ENCODE results near the gene FAM200C. TPM values are rescaled to one million over a fixed set of nuclear protein-coding genes. Genes with fewer than 3 reads are reported as not detected.

The FAM200C gene
- total RNA-seq (2012; rRNA removed), result 3.3 and 4.6 TPM in 2 replicates

DNA sequence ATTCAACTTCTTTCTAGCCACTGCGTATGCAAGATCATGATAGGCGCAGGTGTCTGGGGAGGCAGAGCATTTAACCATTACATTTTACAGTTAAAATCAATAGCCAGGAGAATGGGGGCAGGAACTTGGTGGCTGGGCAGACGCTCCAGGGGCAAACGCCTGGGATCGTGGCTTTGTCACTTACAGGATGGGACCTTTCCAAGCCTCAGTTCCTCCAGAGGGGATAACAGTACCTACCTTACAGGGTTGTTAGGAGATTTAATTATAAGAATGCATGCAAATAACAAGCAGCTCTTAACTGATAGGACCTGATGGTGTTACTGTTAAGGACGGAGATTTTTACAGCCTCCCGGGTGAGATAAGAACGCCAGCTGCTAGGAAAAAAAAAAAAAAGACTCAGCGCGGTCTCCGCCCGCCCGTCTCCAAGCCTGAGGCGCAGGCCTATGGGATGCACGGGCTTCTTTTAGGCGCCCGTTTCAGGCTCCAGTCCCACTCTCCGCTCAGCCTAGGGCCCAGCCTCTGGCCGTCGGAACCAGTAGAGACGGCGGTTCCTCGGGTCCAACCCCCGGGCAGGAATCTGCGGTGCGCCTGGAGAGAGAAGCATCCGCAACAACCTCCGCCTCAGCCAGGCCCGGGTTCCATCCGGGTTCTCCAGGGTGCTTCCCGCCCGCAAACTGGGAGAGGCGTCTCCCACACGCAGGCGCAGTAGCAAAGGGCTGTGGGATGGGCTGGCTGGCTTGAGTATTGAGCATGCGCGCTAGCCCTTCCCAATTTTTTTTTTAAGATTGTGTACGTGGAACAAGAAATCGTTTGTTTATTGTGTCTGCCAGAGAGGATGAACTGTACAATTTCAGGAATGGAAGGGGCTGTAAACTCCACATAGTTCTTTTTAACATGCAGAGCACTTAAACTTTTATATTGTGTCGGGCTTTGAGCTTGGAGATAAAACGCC lies at the start of gene FAM200C:
TSS of gene FAM200C (minus strand) at position 653 of the 952 bp plus-strand sequence. CDS start 4,564 bp downstream, outside the sequence.
- Histone ChIP-seq H3K9me3 (replicated peaks; ENCODE audit: low read length) (no peaks in the 10 kb centered on the region), H3K27me3 (ENCODE audit: control insufficient read depth, insufficient read depth, low read length) (no peaks in the 10 kb centered on the region), H3K9ac (ENCODE audit: low read depth, low read length) (peak within 1 kb of the TSS; percentile 98)

DNA sequence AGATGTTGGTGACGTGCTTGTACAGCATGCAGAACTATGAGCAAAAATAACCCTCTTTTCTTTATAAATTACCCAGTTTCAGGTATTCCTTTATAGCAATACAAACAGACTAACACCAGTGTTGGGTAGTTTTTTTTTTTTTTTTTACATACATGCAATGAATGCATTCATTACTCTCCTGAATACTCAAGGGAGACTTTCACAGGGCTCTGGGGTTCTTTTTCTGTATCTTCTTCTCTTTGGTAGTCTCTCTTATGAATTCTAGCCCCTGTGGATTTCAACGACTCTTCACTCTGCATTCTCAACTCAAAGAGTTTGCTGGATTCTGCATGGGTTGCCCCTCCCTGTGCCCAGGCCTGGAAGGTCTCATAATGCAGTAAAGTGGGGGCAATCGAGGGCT lies 49.6 kb upstream of the FAM200C start:
- H3K9ac ChIP-seq (ENCODE audit: low read depth, low read length), result no peak overlapping the region

More for the DNA sequence above, at the start of gene FAM200C:
- peaks cover 26% of the 10 kb centered on the region for H3K36me3 ChIP-seq (ENCODE audit: insufficient read depth, low read length)
- peak within 1 kb of the TSS; percentile 94 for H3K4me2 ChIP-seq (ENCODE audit: low read length)
- H3K4me1 ChIP-seq (ENCODE audit: control insufficient read depth, insufficient read depth, low read length), result peaks cover 8% of the 10 kb centered on the region
- peak within 1 kb of the TSS; percentile 85 for H3K4me3 ChIP-seq (ENCODE audit: low read length)

DNA sequence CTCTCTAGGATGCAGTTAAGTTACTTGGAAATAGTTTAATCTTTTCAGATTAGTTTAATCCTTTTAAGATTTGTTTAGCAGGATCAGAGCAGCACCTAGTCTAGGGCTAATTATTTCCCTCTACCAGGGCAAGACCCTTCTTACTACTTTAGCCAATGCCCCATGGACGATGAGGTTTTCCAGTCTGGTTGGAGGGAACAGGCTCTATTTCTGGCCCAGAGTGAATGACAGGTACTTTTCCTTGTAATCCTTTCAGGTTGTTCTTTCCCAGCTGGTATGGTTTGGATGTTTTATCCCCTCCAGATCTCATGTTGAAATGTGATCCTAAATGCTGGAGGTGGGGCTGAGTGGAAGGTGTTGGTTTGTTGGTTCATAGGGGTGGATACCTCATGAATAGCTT lies 49.0 kb upstream of the FAM200C start:
- H3K36me3 ChIP-seq (ENCODE audit: insufficient read depth, low read length), result no peaks in the 10 kb centered on the region
- H3K4me1 ChIP-seq (ENCODE audit: control insufficient read depth, insufficient read depth, low read length), result no peaks in the 10 kb centered on the region
- H3K27me3 ChIP-seq (ENCODE audit: control insufficient read depth, insufficient read depth, low read length), result peaks cover 25% of the 10 kb centered on the region
- no peaks in the 10 kb centered on the region for H3K9me3 ChIP-seq (replicated peaks; ENCODE audit: low read length)
- H3K4me3 ChIP-seq (ENCODE audit: low read length), result no peak overlapping the region
- no peak overlapping the region for H3K4me2 ChIP-seq (ENCODE audit: low read length)
- no peak overlapping the region for H3K9ac ChIP-seq (ENCODE audit: low read depth, low read length)

More for the DNA sequence above, 49.6 kb upstream of the FAM200C start:
- no peak overlapping the region for H3K4me2 ChIP-seq (ENCODE audit: low read length)
- no peaks in the 10 kb centered on the region for H3K4me1 ChIP-seq (ENCODE audit: control insufficient read depth, insufficient read depth, low read length)
- no peaks in the 10 kb centered on the region for H3K9me3 ChIP-seq (replicated peaks; ENCODE audit: low read length)
- H3K36me3 ChIP-seq (ENCODE audit: insufficient read depth, low read length), result no peaks in the 10 kb centered on the region
- H3K27me3 ChIP-seq (ENCODE audit: control insufficient read depth, insufficient read depth, low read length), result peaks cover 29% of the 10 kb centered on the region
- H3K4me3 ChIP-seq (ENCODE audit: low read length), result no peak overlapping the region

DNA sequence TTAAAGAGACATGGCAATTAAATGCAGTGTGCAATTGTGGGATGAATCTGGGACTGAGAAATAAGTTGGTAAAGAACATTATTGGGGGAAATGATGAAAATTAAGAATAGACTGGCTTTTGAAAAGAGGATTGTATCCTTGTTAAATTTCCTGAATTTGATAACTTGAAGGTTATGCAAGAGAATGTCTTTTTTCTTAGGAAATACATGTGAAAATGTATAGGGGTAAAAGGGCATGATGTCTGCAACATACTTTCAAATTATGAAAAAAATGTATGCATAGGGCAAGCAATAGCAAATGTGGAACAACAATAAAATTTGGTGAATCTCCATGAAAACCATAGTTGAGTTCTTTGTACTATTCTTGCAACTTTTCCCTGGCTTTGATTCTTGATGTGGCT lies 45.9 kb upstream of the FAM200C start:
- no peaks in the 10 kb centered on the region for H3K36me3 ChIP-seq (ENCODE audit: insufficient read depth, low read length)
- peaks cover 13% of the 10 kb centered on the region for H3K27me3 ChIP-seq (ENCODE audit: control insufficient read depth, insufficient read depth, low read length)
- no peaks in the 10 kb centered on the region for H3K4me1 ChIP-seq (ENCODE audit: control insufficient read depth, insufficient read depth, low read length)
- no peak overlapping the region for H3K4me2 ChIP-seq (ENCODE audit: low read length)
- H3K4me3 ChIP-seq (ENCODE audit: low read length), result no peak overlapping the region
- H3K9ac ChIP-seq (ENCODE audit: low read depth, low read length), result no peak overlapping the region
- H3K9me3 ChIP-seq (replicated peaks; ENCODE audit: low read length), result no peaks in the 10 kb centered on the region

DNA sequence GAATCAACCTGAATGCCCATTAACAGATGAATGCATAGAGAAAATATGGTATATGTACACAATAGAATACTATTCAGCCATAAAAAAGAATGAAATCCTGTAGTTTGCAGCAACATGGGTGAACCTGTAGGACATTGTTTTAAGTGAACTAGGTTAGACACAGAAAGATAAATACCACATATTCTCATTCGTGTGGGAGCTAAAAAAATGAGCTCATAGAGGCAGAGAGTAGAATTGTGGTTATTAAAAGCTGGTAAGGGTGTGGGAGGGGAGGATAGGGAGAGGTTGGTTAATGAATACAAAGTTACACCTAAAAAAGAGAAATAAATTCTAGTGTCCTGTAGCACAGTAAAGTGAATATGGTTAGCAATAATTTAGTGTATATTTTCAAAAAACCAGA lies 45.3 kb upstream of the FAM200C start:
- H3K4me3 ChIP-seq (ENCODE audit: low read length), result no peak overlapping the region
- peaks cover 13% of the 10 kb centered on the region for H3K27me3 ChIP-seq (ENCODE audit: control insufficient read depth, insufficient read depth, low read length)
- no peak overlapping the region for H3K4me2 ChIP-seq (ENCODE audit: low read length)
- no peaks in the 10 kb centered on the region for H3K9me3 ChIP-seq (replicated peaks; ENCODE audit: low read length)
- H3K4me1 ChIP-seq (ENCODE audit: control insufficient read depth, insufficient read depth, low read length), result no peaks in the 10 kb centered on the region
- H3K9ac ChIP-seq (ENCODE audit: low read depth, low read length), result no peak overlapping the region
- H3K36me3 ChIP-seq (ENCODE audit: insufficient read depth, low read length), result no peaks in the 10 kb centered on the region

DNA sequence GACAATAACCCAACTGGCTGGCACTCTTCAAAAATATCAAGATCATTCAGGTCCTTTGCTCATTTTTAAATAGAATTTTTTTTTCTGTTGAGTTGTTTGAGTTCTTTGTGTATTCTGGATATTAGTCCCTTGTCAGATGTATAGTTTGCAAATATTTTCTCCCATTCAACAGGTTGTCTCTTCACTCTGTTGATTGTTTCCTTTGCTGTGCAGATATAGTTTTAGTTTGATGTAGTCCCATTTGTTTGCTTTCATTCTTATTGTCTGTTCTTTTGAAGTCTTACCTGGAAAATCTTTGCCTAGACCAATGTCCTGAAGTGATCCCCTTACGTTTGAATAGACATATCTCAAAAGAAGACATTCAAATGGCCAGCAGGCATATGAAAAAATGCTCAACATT lies 44.6 kb upstream of the FAM200C start:
- H3K9me3 ChIP-seq (replicated peaks; ENCODE audit: low read length), result no peaks in the 10 kb centered on the region
- peaks cover 13% of the 10 kb centered on the region for H3K27me3 ChIP-seq (ENCODE audit: control insufficient read depth, insufficient read depth, low read length)
- H3K36me3 ChIP-seq (ENCODE audit: insufficient read depth, low read length), result no peaks in the 10 kb centered on the region
- H3K4me1 ChIP-seq (ENCODE audit: control insufficient read depth, insufficient read depth, low read length), result no peaks in the 10 kb centered on the region
- H3K4me2 ChIP-seq (ENCODE audit: low read length), result no peak overlapping the region
- no peak overlapping the region for H3K9ac ChIP-seq (ENCODE audit: low read depth, low read length)
- no peak overlapping the region for H3K4me3 ChIP-seq (ENCODE audit: low read length)

DNA sequence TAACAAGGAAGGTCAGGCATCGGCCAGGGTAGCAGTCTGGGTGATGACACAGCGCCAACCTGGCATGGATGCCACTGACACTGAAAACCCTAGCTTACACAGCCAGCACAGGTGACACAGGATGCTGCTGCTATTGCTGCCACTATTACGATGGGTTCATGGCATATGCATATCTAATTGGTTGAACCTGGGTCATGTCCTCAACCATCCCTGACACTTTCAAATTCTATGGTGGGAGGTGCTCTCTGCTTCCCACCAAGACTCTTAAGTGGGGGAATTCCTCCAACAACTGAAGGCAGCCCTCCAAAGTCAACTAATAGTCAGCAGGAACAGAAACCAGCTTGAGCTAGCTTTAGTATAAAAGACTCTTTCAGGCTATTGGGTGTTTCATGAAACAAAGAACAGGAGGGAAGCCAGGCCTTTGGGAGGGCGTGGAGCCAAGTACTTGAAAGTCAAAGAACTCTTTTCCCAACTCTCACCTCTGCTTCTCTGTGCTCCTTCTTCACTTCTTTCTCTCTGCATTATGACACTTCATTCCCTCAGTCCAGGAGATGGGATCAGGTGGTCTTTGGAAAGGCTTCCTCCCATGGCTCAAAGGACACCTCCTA lies 43.1 kb upstream of the FAM200C start:
- Histone ChIP-seq H3K4me2 (ENCODE audit: low read length) (no peak overlapping the region), H3K36me3 (ENCODE audit: insufficient read depth, low read length) (no peaks in the 10 kb centered on the region), H3K9me3 (replicated peaks; ENCODE audit: low read length) (no peaks in the 10 kb centered on the region), H3K9ac (ENCODE audit: low read depth, low read length) (no peak overlapping the region), H3K4me3 (ENCODE audit: low read length) (no peak overlapping the region), H3K27me3 (ENCODE audit: control insufficient read depth, insufficient read depth, low read length) (peaks cover 13% of the 10 kb centered on the region), H3K4me1 (ENCODE audit: control insufficient read depth, insufficient read depth, low read length) (peaks cover 6% of the 10 kb centered on the region)

DNA sequence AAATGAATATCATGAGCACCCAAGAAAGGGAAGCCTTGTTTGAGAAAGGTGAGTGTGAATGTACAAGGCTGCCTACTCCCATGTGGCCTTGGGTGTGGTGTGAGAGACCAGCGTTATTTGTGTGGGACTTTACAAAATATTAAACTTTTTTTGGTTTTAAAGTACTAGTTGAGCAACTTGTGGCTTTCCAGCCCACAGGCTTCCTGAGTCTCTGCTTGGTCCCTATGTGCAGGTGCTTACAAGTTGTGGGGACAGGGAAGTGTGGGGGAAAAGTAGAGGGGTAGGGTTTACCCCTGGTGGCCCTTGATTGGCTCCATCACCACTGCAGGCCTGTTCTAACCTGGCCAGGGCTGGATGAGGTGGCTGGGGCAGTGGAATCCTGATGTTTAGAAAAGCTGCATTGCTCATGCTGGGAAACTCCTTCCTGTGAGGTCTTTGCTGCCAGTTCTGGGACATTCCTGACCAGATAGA lies 41.5 kb upstream of the FAM200C start:
- no peak overlapping the region for H3K4me2 ChIP-seq (ENCODE audit: low read length)
- H3K9ac ChIP-seq (ENCODE audit: low read depth, low read length), result no peak overlapping the region
- H3K4me1 ChIP-seq (ENCODE audit: control insufficient read depth, insufficient read depth, low read length), result peaks cover 6% of the 10 kb centered on the region
- H3K9me3 ChIP-seq (replicated peaks; ENCODE audit: low read length), result no peaks in the 10 kb centered on the region
- H3K36me3 ChIP-seq (ENCODE audit: insufficient read depth, low read length), result no peaks in the 10 kb centered on the region
- H3K4me3 ChIP-seq (ENCODE audit: low read length), result no peak overlapping the region
- peaks cover 15% of the 10 kb centered on the region for H3K27me3 ChIP-seq (ENCODE audit: control insufficient read depth, insufficient read depth, low read length)

DNA sequence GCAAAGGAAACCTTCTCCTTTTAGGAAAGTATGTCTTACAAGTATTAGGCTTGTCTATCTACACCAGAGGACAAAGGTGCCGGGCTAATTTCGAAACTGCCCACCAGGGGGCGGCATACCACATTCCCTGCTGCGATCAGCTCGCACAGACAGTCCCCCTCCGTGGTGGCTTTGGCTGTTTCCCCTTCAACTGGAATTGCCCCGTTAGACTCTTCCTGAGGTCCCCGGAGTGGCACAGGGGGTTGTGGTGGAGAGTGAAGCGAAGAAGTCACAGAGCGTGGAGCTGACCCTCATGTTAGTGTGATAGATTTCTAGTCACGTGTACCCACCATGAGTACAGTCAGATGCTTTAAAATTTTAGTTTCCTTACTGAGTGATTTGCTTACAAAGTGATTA lies 39.3 kb upstream of the FAM200C start:
- H3K4me2 ChIP-seq (ENCODE audit: low read length), result peak overlapping the region; percentile 84
- peaks cover 6% of the 10 kb centered on the region for H3K4me1 ChIP-seq (ENCODE audit: control insufficient read depth, insufficient read depth, low read length)
- H3K4me3 ChIP-seq (ENCODE audit: low read length), result peak overlapping the region; percentile 70
- H3K36me3 ChIP-seq (ENCODE audit: insufficient read depth, low read length), result no peaks in the 10 kb centered on the region
- no peaks in the 10 kb centered on the region for H3K9me3 ChIP-seq (replicated peaks; ENCODE audit: low read length)
- H3K27me3 ChIP-seq (ENCODE audit: control insufficient read depth, insufficient read depth, low read length), result peaks cover 19% of the 10 kb centered on the region
- peak overlapping the region; percentile 15 for H3K9ac ChIP-seq (ENCODE audit: low read depth, low read length)

DNA sequence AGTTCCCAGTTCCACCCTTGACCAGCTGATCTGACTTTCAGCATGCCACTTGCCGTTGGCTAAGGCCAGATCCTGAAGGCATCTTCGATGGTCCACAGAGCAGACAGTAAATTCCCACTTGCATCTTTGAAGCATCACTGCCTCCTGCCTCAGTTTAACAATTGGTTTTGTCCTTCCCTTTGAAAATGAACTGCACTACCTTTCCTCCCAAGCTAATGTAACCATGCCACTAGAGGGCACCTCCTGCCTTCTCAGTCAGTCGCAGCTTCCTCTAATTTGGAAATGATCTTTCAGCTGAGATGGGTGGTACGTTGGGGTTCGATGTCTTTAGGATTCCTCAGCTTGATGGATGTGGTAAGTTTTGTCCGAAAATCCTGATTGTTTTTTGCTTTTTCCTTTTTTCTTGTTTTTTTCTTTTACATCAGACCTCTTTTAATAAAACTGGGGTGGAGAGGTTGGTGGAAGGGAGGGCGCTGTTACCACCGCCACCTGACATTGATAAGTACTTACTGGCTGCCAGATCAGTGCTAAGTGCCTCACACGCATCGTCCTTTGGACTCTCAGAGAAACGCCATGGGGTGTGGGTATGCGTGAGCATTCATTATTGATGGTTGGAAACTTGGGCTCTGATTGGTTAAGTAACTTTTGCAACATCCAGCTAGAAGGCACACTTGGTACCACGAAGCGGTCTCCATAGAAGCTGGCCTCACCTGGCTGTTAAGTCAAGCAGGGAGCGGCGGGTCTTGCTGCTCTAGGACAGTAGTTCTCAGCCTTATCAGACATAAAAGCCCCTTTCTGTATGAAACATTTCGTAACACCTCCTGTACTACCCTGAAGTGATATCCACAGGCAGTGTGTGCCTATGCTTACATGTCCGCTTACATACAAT lies 38.7 kb upstream of the FAM200C start:
- peak overlapping the region; percentile 15 for H3K9ac ChIP-seq (ENCODE audit: low read depth, low read length)
- peaks cover 6% of the 10 kb centered on the region for H3K4me1 ChIP-seq (ENCODE audit: control insufficient read depth, insufficient read depth, low read length)
- peak overlapping the region; percentile 84 for H3K4me2 ChIP-seq (ENCODE audit: low read length)
- no peaks in the 10 kb centered on the region for H3K36me3 ChIP-seq (ENCODE audit: insufficient read depth, low read length)
- H3K9me3 ChIP-seq (replicated peaks; ENCODE audit: low read length), result no peaks in the 10 kb centered on the region
- peaks cover 19% of the 10 kb centered on the region for H3K27me3 ChIP-seq (ENCODE audit: control insufficient read depth, insufficient read depth, low read length)
- peak overlapping the region; percentile 70 for H3K4me3 ChIP-seq (ENCODE audit: low read length)

DNA sequence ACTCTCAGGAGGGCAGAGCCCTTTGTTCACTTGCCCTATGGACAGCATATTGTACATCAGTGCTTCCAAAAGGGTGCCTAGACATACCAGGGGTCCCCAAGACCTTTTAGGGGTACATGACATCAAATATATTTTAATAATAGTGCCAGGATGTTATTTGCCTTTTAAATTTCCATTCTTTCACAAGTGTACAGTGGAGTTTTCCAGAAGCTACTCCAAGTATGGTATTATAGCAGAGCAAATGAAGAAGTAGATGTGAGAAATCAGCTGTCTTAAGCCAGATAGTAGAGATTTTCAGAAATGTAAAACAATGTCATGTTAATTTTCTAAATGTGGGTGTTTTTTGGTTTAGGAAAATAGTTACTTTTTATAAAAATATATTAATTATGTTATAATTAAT lies 37.4 kb upstream of the FAM200C start:
- Histone ChIP-seq H3K9me3 (replicated peaks; ENCODE audit: low read length) (no peaks in the 10 kb centered on the region), H3K4me3 (ENCODE audit: low read length) (no peak overlapping the region), H3K27me3 (ENCODE audit: control insufficient read depth, insufficient read depth, low read length) (peaks cover 16% of the 10 kb centered on the region), H3K36me3 (ENCODE audit: insufficient read depth, low read length) (no peaks in the 10 kb centered on the region), H3K9ac (ENCODE audit: low read depth, low read length) (no peak overlapping the region), H3K4me1 (ENCODE audit: control insufficient read depth, insufficient read depth, low read length) (peaks cover 6% of the 10 kb centered on the region), H3K4me2 (ENCODE audit: low read length) (no peak overlapping the region)
